Astrocyte of the spinal cord (primary cell): ENCODE results near the gene MAFG.

Experiments used
- DNase-seq: peaks from one replicate; pipeline ENCODE4 v3.0.0; 2011; ENCODE audit warnings: low read depth, low spot score
- H3K4me3 ChIP-seq: 2 replicates; pipeline ENCODE4 v1.5.1; 2011; ENCODE audit warnings: low read depth, mild to moderate bottlenecking, low read length, moderate library complexity
- CTCF ChIP-seq: IDR thresholded peaks from 2 replicates; pipeline ENCODE4 v1.5.1; 2012; ENCODE audit warnings: low read depth, mild to moderate bottlenecking, low read length, inconsistent platforms
- in situ Hi-C: cut with HindIII; loops from 2 replicates; pipeline ENCODE4 v1.10.0; 2017; ENCODE audit warnings: low sequenced_read_pairs

The MAFG gene

GRCh38 chr17:81934850-81935708 is 7.5 kb upstream of the MAFG start:
- no peak overlapping the region for H3K4me3 ChIP-seq
- DNase-seq: no peak
- in situ Hi-C loops: no loop called here
- no peak for TF ChIP-seq CTCF

- H3K4me3 ChIP-seq: no peak overlapping the region
- in situ Hi-C loops: no loop called here
These were observed 6.7 kb upstream of the MAFG start for GRCh38 chr17:81934098-81934757.

GRCh38 chr17:81933178-81933699 is 5.7 kb upstream of the MAFG start:
- no peak for TF ChIP-seq CTCF
- DNase-seq: no peak
- H3K4me3 ChIP-seq: no peak overlapping the region
- in situ Hi-C loops: no loop called here

More at GRCh38 chr17:81934098-81934757, 6.7 kb upstream of the MAFG start:
- no peak for DNase-seq
- TF ChIP-seq CTCF: no peak

GRCh38 chr17:81932333-81932983 is 4.9 kb upstream of the MAFG start:
- H3K4me3 ChIP-seq: no peak overlapping the region
- no peak for TF ChIP-seq CTCF
- in situ Hi-C loops: no loop called here
- no peak for DNase-seq

GRCh38 chr17:81931557-81932332 is 4.2 kb upstream of the MAFG start:
- DNase-seq: no peak
- TF ChIP-seq CTCF: no peak
- in situ Hi-C loops: no loop called here
- H3K4me3 ChIP-seq: no peak overlapping the region

- no peak for TF ChIP-seq CTCF
- no peak for DNase-seq
These were observed 3.6 kb upstream of the MAFG start for GRCh38 chr17:81931189-81931556.

More at GRCh38 chr17:81931189-81931556, 3.6 kb upstream of the MAFG start:
- no peak overlapping the region for H3K4me3 ChIP-seq
- in situ Hi-C loops: no loop called here
